Inferior parietal cortex (tissue), 1 donor: ENCODE data around the gene MMP26.

Source experiments
- DNase-seq: peaks from one replicate; pipeline ENCODE4 v3.0.0-alpha.2; 2016; ENCODE audit errors: extremely low spot score

MMP26 gene

DNA sequence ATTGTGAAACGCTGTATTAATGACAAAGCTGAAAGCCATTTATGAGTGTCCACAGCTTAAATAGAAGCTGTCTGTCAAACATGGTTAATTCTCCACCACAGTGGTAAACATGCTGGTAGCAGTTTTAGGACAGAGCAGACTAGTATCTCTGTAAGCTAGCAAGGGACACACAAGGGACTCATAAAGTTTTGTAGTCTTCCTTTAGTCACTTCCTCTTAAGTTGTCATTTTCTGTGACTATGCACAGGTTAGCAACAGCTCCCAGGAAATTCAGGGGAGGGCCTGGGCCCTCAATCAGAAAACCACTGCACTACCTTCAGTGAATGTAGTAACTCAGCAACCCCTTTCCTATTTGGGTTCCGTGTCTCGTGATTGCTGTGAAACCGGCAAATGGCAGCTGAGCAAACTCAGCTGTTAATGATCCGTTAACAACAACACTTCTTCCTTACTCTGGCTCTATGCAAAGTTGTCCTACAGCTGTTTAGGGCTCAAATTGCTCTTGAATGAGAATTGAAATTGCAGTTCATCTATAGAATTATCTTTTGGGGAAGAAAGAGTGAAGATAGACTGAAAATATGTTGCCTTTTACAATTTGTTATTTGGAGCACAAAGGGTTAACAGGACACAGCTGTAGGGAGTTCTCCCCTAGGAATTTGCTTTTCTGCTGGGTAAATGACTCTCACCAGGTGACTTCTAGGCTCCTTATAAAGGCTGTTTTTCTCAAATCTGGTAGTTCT is at the start of gene MMP26:
Gene MMP26, plus strand, starts transcription at position 731 of the 736 bp plus-strand sequence.
- DNase-seq, result no peak

DNA sequence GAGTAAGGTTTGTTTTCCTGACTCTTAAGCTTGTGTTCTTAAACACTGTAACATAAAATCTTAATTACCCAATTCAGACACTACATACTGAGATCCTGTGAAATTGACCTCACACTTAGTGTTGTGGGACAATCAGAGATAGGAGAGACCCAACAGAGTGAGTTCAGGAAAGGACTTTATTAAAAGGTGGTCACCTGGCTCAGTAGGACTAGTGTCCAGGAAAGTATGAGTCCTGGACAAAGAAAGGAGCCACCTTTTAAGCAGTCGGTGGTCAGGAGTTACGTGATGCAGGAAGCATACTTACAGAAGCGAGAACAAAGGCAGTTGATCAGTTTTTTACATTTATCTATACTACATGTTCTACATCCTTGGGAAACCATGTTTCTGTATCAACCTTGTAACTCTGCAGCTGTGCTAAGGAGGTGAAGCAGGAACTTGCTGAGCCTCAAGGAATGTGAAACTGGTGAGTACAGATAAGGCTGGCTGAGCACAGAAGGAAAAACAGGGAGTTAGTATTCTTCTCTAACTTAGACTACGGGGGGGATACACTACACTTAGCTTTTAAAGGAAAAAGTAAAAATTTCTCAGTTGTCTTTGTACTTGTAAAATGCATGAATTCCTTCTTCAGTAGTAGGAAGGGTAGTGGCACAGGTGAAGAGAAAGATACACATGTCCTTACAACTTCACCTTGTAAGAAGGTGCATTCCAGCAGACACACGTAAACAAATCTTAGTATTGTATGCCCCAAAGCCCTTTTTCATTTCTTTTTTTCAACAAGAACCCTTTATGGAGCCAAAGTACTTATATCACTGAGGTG is 45.7 kb upstream of the MMP26 start:
- no peak for DNase-seq

DNA sequence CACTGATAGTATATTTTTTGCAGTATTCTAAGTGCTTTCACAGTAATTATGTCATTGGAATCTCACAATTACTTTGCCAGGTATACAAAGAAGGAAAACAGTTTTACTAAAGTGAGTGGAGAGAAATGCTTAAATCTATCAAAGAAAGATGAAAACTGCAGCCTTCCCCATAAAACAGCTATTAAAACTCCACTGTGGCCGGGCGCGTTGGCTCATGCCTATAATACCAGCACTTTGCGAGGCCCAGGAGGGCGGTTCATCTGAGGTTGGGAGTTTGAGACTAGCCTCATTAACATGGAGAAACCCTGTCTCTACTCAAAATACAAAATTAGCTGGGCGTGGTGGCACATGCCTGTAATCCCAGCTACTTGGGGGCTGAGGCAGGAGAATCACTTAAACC is 41.7 kb upstream of the MMP26 start:
- DNase-seq, result no peak

DNA sequence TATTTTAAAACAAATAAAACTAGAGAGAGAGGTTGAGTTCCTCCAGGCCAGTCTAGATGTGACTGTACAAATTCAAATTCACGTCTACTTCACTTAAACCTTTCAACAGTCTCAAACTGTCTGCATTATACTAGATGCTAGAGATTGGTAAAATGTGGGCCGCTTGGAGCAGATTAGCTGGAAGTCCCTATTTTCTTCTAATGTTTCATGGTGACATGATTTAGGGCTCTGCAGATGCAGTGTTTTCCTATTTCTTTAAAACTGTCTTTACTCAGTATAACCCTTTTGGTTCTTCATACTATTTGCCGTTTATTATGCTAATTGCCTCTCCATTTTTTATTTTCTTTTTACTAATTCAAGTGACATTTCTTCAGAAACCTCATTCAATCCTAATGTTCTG is 40.4 kb upstream of the MMP26 start:
- no peak for DNase-seq

DNA sequence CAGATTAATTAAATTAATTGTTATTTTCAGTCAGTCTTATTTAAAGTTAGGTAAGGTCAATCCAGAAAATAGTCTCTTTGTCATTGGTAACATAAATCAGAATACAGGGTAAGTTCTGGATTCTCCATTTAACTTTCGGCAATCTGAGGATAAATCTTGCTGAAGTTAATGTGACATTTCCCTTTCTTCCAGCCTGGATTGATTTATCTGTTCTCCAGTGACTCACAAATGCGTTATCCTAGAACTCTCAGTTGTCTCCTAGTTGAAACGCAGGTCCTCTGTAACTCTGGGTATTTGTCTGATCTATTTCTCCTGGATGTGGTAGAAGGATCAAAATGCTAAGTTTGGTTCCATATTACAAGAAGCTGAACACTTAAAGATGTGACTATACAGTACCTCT is 39.8 kb upstream of the MMP26 start:
- no peak for DNase-seq

DNA sequence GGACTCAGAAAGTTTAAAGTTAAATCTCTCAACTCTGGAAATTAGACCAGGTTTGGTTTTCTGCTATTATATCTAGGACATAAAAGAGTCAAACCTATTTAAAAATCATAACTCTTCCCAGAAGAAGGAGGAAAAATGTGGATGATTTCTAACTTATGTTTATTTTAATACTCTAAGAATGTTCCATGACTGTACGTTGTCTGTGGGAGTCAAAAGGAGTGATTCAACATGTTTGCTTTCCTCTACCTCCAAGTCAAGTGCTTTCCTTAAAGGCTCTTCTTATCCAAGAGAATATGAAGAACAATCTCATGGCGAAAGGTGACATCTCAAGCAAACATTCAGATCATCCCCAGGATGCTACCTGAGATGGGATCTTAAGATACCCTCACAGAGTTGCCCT is 39.2 kb upstream of the MMP26 start:
- DNase-seq, result no peak

DNA sequence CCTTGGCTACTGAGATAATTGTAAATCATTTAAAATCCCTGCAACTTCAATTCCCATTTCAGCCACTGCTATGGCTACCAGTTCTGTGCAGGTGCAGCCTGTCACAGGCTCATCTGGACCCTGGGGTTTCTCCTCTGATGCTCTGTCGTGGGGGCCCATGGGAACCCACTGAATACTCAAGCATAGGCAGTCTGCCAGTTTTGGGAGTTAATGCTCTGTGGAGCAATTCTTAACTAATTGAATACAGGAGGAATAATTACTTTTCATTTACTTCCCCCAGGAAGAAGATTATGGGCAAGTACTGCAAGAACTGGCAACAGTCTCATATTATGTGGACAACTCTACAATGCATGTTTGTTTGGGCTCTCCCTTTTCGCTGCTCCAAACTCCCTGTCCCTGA is 32.8 kb upstream of the MMP26 start:
- no peak for DNase-seq

DNA sequence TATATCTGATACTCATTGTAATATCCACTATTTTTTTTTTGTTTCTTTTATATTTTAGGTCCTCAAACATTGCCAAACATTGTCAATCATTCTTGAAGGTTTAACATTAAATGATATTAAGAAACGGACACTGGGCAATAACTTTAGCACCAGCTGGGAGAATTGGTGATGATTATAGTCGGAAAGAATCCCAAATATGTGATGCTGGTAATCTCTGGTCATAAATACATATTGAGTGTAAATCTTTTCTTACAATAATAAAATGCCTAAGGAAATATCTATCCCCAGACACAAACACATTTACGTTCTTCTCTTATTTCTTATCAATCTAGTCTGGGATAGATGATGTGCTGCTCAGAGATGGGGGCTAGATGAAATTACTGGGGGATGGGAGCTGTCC is 32.1 kb upstream of the MMP26 start:
- no peak for DNase-seq

DNA sequence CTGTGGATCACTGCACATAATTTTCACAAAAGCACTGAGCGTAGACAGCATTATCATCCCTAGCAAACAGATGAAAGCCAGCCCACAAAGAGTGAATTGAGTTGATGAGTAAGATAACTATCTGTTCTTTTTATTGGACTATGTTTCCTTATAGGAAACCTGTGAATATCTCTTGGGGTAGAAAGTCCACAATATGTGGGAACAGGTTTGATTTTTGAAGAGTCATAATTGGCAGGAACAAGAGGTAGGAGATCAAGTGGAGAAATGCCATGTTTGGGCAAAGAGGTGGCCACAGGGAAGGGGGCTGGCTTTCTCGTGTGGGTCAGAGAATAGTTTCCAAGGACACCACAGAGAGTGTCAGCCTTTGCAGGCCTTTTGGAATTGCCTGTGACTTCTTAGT is 30.8 kb upstream of the MMP26 start:
- DNase-seq, result no peak

DNA sequence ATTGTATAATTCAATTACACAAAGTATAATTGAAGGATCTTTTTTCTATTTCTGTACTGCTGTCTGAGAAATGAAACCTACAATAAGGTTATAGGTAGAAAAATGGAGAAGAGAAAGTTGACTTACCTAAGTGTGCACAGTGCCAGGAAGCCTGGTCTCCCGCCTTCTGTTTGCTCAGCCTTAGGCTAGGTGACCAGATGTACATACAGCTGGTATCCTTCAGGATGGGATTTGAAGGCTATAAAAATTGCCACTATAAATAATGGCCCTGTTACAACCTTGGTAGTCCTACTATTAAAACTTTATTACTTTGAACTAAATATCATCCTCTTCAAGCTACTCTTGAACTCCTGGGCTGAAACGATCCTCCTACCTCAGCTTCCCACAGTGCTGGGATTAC is 26.6 kb upstream of the MMP26 start:
- DNase-seq, result no peak

DNA sequence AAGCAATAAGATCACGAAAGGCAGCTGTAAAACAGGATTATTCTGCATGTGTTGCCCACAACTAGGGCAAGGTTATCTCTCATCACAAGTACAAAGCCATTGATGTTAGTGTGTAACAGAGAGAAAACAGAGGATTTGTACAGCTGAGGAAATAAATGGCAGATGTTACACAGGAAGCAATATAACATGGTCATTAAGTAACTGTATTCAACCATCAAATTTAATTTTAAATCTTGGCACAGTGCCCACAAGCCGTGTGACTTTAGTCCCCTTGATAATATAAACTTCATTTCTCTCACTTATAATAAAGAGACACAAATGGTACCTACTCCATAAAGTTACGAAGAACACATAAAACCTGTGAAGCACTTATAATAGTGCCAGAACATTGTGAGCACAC is 24.2 kb upstream of the MMP26 start:
- no peak for DNase-seq

DNA sequence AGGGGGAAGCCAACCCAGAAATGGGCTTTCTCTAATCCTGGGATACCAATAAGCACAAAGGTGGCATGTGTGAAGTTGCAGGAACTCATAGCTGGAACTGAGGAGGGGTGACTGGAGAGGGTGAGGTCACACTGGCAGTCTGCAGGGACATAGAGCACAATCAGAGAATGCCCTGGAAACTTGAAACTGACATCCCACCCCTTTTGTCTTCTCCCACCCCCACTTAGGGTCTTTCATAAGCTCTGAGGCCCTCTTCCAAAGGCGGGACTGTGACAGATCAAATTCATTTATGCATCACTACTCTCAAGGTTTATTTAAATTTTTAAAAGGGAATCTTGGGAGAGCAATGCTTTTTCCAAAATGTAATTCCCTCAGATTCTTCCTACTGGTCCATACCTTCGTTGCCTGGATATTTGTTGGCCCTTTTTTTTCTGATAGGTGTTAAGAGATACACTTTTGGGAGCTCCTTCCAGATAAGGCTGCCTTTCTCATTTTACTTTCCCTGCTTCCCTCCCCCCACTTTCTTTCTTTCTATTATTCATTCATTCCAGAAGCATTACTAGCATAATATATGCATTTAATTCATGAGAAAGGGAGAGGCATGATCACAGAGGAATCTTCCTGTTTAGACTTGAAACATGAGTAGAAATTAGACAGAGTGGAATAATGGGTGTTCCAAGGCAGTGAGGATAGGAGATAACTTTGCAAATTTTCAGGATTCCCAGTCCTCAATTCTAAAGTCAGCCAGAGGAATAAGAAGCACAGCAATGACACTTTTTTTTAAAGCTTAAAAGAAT is 21.8 kb upstream of the MMP26 start:
- DNase-seq, result no peak

DNA sequence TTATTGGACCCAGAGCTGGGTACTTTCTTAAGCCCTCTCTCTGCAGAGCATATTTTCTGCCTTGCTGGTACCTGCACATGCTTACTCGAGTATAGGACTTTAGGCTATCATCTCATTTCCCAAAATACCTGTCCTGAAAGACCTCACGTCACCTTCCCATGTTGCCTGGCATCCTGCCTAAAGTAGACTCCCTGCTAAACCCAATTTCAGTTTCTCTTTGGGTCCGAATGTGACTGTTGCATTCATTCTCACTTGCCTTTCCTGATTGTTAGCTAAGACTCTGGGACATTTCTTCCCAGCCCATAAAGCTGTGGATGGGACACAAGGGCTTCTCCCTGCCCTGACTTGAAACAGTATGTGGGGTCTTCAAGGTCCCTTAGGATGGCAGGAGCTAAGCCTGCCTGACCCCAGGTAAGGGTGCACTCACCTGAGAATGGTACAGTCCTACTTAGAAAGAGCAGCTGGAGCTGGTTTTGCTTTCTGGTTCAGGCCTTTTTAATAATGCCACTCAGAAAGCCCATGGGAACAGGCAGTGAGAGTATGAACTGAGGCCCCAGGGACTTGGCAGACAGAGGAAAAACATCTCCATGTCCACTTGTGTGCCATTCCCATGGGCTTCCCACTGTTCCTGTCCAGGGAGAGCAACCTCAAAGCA is 19.8 kb upstream of the MMP26 start:
- no peak for DNase-seq

DNA sequence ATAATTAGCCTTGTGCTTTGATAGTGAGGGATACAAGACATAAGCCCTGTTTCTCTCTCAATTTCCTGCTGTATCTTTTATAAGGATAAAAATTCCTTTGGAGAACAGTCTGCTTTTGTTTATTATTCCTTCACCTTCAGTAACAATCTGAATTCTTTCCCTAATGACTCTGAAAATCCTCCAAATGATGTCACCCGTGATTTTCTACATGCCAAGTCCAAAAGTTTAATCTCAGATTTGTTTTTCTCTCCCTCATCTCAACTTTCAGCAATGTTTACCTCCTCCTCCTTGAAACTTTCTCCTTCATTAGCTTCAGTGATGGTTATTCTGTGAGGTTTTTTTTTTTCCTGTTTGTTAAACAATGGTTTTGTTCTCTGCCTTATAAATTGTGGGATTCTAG is 9.1 kb upstream of the MMP26 start:
- DNase-seq, result no peak

DNA sequence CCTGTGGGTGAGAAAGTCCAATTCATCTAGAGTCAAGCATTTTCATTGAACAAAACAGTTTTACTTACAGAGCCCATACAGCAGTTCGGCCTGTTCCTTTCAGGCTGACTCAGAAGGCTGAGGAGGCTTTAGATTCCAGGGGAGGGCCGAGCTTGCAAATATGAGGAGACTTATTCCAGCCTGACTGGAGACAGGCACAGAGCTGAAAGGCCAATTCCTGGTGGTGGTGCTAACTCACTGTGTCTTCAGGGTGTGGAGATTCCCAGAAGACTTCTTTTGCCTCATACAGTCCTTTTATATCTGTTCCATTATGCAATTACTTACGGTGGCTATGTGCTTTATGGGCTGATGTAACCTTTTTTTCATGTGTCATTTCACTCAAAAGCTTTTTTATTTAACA is 7.0 kb upstream of the MMP26 start, which contains the start of gene OR51E2:
Gene OR51E2, minus strand, starts transcription at position 269 of the 400 bp plus-strand sequence. CDS start 15,142 bp downstream, outside the sequence.
- DNase-seq, result no peak

DNA sequence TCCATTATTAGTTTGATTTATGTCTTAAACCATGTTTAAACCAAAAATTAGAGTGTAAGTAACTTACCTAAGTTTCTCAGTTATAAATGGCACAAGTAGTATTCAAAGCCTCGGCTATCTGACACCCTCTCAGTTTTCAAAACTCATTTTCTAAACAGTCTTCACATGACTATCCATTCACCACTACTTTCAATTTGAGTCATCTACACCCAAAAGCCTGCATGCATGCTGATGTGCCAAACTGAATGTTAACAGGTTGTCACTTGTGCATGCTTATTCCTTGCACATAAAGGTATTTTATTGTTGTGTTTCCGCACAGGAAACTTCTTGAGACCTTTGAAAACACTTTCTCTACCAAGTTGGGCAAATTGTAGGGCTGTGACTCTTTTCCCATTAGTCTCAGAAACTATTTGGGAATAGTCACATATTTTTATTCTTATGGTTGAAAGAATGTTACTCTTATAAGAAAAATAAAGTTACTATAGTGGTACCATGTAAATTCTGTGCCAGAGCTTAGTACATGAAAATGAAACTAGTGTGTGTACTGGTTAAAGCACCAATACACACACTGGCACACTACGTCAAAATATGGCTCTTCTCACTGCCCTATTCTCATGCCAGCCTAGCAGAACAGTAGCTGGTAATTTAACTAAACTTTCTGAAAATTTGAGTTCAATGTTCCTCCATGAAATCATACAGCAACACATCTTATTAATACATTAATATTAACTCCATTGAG is 4.7 kb upstream of the MMP26 start:
- no peak for DNase-seq

DNA sequence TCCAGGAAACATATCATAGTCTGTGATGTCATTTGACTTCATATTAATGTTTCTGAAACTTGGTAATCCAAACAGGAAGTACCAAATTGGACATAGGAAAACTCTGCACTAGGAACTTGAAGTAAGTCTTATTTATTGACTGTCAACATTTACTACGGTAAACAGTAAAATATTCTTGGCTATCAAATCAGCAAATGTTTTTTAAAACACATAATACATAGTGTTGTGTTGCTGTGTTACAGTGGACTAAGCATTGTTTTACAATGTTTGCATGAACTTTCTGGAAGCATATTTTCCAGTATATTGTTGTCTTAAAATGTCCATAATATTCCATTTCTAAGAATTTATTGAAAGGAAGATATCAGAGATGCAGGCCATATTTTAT is 4.2 kb upstream of the MMP26 start:
- no peak for DNase-seq

DNA sequence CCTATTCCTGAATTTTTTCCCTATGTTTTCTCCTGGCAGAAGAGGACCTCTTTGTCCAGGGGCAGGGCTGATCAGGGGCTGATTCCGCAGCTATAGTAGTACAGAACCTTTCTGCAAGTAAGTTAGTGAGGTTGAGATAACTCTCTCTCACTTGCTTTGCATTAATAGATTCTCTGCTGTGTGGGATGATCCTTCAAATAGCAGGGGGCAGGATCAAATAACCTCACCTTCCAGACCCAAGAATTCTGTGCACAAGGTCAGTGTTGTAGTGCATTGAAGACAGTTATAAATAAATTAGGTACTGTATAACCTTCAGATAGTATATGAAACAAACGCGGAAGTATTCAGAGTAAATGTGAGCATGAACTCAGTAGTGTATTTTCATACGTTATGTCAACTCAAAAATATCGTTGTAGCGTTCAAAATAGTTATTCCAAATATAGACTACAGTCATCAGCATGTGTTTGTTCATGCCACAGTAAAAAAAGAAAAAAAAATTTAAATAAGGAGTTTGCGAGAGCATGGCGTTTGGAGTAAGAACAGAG is 278 bp downstream of the MMP26 start:
- no peak for DNase-seq

DNA sequence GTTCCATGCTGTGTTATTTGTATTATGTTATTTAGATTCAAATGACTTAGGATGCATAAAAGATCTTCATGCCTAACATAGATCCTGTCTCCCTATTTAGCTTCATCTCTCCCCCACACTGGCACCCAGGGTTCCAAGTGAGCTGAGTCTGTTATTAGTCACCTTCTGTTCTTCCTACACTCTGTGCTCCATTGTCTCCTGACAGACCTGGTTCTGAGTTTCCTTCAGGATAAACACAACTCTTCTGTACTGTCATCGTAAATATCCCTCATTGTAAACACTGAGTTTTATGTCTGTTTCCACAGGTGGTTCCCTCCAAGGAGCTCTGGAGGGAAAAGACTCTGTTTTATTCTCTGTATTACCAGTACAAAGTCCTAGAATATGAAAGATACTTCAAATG is 8.7 kb downstream of the MMP26 start:
- no peak for DNase-seq

DNA sequence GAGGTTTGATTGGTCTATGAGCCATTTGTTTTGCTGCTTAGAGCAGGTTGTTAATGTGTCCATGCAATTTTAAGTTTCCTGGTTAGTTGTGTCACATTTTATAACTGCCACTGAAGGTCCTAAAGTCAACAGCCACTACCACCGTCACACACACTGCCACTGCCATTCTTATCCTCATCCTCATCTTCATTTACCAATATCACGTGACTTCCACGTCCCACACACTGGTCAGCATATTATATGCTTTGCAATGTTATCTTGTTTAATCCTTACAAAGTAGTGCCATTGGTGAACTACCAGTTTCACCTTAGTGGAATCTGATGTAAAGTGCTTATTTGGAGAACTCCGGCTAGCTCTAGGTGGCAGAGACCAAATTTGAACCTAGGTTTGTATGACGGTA is 9.7 kb downstream of the MMP26 start:
- DNase-seq, result no peak
